ENCODE measurements around the gene CNTN4.

- TF ChIP-seq, protein P1, sequence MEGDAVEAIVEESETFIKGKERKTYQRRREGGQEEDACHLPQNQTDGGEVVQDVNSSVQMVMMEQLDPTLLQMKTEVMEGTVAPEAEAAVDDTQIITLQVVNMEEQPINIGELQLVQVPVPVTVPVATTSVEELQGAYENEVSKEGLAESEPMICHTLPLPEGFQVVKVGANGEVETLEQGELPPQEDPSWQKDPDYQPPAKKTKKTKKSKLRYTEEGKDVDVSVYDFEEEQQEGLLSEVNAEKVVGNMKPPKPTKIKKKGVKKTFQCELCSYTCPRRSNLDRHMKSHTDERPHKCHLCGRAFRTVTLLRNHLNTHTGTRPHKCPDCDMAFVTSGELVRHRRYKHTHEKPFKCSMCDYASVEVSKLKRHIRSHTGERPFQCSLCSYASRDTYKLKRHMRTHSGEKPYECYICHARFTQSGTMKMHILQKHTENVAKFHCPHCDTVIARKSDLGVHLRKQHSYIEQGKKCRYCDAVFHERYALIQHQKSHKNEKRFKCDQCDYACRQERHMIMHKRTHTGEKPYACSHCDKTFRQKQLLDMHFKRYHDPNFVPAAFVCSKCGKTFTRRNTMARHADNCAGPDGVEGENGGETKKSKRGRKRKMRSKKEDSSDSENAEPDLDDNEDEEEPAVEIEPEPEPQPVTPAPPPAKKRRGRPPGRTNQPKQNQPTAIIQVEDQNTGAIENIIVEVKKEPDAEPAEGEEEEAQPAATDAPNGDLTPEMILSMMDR (IDR thresholded peaks at IDR 0.05; ENCODE audit: borderline replicate concordance, extremely low read depth, low read length, poor library complexity, severe bottlenecking) = no peak
- TF ChIP-seq EZH2 (IDR thresholded peaks at IDR 0.05; ENCODE audit: borderline replicate concordance, low read depth, low read length, severe bottlenecking) = no peak
Observed at GRCh38 chr3:2937592-2937991, 838.9 kb downstream of the CNTN4 start.

Data from DND-41 (cell line).